ENCODE results near the gene NFKBIA.
"Not testable (repeated sequence)": the region's sequence is repeated elsewhere in the genome, so short reads cannot be mapped to it uniquely, and the experiment has no call there.

NFKBIA gene

DNA sequence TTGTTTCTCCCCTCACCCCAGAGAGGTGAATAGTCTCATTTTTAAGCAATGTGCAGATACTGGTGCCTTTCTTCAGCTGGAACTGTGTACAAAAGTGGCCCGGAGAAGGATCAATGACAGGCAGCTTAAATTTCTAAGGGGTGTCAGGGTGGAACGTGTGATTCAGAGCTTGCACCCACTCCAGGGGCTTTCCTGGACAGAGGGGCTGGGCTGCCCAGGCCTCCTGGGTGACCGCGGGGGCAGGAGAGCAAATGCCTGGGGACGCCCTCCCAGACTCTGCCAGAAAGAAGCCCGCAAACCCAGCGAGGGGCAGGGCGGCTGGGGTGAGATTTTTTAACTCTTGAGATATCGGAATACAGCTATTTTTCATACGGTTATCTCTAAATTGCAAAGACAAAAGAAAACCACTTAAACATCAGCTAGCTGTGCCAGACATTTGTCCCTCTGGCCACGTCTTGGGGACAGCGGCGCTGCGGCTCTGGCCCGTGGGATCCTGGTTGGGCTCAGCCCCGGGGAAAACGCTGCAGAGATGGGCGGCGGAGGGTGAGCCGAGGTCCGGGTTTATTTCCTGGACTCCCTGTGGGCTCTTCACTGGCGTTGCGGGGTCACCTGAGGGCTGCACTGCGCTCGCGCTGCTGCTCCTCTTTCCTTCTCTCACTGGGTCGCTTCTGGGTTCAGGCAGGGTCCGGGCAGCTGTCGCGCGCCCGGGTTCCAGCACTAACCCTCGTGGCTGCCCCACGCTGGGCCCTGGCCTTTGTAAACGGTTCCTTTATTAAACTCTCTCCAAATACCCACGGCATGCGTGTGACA lies 35.8 kb downstream of the NFKBIA start:
- DNase-seq (ENCODE audit: low read depth): no peak

DNA sequence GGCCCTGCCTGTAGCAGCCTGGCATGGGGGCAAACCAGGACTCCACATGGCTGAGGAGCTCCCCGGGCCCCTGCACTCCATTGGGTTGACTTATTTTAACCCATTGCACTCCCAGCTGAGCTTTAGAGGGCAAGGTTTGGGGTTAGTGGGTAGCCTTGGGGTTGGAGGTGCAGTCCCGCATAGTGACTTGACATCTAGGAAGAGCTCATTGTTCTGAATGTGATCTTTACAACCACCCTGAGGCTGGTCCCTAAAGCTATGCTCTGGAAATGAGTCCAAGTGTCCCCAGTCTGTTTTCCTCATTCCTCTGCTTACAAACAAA lies 36.4 kb downstream of the NFKBIA start:
- DNase-seq (ENCODE audit: low read depth): no peak

DNA sequence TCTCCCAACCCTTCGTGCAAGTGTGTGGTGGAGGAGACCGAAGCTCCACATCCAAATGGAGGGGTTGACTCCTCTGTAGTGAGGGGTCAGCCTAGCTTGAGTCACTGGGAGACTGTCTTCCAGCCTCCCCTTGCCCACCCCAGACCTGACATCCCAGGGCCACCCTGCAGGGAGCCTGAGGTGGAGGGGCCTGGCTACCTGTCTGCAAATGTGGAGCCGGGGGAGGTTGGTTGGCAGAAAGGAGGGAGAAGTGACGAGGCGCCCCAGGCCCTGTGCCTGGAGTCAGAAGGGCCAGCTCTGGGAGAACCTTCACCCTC lies 37.5 kb downstream of the NFKBIA start:
- no peak for DNase-seq (ENCODE audit: low read depth)

DNA sequence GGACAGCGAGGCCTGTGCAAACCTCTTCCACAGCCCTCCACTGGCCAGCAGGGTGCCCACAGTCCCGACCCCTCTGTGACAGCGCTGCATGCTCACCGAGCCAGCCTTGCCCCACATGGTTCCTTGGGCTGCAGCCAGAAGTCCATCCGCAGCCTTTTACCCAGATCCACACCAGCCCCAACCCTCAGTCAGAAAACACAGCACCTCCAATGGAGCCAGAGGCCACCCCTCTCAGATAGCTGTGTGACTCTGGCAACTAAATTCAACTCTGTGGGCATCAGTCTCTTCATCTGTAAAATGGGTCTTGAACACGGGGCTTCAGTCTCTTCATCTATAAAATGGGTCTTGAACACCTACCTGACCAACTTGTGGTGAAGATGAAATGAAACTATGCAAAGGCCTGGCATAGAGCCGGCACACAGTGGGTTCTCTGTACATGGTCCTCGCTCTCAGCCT lies 38.0 kb downstream of the NFKBIA start:
- DNase-seq (ENCODE audit: low read depth): no peak

DNA sequence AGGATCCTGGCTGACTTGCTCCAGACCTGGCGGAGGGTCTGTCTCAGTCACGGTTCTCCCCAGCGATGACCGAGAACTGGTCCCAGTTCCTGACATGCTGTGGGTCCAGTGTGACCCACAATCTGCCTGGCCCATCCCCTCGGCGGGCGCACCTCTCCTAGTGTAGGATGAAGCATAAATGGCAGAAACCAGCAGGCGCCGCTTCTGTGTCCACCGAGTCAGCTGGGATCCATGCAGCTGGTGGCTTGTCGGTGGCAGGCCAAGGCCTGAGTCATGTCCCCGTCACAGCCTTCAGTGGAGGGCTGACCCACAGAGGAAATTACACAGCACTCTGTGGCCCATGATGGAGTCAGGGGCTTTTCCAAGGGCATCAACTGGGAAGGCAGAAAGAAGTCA lies 38.5 kb downstream of the NFKBIA start:
- DNase-seq (ENCODE audit: low read depth): no peak

DNA sequence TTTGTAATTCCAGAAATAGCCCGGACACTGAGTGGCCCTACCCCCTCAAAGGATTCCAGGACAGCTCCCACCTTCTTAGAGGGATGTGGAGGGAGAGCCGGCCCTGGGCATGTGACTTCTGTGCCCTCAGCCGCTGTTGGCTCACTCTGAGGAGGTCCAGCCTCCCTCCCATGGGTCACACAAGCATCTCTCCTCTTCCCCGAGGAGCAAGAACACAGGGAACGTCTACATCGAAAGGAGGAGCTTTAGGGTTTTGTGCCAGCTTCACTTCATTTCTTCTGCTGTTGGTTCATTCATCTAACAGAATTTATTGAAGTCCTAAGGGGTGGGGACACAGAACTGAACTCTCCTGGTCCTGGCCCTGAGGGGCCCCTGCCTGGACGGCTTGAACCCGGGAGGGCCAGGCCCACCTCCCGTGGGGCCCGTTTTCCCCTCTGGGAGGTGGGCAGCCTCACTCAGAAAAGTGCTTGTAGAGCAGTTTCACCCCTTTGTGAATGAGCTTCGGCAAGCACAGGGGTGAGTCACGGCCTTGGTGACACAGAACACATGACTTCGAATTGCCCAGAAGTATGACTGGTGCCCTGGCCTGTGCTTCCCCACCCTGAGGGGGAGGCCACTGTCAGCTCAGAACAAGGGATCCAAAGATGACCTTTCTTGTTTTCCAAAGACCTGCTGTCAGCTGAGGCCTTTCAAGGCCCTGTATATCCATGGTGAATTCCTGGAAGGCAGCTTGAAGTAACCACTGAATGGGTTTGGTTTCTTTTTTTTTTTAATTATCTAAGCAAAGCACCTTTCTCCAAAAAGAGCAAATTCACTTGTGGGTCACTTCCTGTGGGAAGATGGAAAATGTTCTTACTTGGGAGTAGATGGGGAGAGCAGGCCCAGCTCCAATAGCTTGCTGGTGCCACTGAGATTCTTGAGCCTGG lies 39.2 kb downstream of the NFKBIA start:
- no peak for DNase-seq (ENCODE audit: low read depth)

DNA sequence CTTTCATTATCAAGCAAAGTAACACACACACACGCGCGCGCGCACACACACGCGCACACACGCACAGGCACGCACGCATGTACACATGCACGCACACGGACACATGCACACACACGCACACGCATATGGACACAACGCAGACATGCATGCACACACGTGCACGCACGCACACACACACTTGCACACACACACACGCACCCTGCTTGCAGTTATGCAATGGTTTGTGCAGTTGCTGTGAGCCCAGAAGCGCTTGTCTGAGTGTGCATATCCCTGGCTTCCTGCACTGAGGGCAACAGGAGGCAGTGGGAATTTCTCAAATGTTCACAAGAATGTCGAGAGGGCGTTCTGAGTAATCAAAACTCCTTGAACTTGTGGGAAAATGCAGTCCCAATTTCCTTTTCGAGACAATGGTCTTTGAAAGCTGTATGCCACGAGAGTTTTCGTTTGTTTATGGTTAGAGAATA lies 41.6 kb downstream of the NFKBIA start:
- no peak for DNase-seq (ENCODE audit: low read depth)

DNA sequence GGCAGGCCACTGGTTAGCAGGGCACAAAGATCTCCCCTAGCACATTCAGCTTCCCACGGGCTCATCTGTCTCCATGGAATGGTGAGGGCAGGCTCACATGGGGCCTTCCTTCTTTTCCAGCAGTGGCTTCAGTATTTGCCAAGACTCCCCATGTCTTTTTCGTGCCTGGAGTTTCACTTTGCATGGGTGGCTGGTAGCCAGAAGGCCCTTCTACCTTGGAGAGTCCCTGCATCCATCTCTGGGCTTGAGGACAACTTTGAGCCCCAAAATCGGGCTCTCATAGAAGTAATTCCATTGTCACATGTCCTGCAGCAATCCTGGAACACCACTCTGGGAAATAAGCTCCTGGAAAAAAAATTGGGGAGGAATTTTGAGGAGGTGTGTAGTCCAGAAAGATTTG lies 42.1 kb downstream of the NFKBIA start:
- no peak for DNase-seq (ENCODE audit: low read depth)

DNA sequence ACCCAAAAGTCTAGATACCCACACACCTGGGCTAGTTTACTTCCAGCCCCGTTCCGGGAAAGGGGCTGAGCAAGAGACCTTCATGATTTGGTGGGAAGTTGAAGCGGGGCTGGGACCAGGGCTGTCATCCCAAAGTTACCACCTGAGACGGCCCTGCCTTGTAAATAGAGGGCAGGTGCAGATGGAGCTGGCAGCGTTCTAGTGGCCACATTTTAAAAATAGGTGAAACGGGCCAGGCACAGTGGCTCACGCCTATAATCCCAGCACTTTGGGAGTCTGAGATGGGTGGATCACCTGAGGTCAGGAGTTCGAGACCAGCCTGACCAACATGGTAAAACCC lies 43.4 kb downstream of the NFKBIA start:
- DNase-seq (ENCODE audit: low read depth): no peak

DNA sequence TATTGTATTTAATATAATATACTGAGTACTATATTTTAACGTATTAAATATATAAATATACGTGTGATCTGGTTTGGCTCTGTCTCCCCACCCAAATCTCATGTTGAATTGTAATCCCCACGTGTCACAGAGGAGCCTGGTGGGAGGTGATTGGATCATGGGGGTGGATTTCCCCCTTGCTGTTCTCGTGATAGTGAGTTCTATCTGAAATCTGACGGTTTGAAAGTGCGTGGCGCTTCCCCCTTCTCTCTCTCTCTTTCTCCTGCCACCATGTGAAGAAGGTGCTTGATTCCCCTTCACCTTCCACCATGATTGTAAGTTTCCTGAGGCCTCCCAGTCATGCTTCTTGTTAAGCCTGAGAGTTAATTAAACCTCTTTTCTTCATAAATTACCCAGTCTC lies 44.9 kb downstream of the NFKBIA start:
- DNase-seq (ENCODE audit: low read depth): not testable (repeated sequence)

DNA sequence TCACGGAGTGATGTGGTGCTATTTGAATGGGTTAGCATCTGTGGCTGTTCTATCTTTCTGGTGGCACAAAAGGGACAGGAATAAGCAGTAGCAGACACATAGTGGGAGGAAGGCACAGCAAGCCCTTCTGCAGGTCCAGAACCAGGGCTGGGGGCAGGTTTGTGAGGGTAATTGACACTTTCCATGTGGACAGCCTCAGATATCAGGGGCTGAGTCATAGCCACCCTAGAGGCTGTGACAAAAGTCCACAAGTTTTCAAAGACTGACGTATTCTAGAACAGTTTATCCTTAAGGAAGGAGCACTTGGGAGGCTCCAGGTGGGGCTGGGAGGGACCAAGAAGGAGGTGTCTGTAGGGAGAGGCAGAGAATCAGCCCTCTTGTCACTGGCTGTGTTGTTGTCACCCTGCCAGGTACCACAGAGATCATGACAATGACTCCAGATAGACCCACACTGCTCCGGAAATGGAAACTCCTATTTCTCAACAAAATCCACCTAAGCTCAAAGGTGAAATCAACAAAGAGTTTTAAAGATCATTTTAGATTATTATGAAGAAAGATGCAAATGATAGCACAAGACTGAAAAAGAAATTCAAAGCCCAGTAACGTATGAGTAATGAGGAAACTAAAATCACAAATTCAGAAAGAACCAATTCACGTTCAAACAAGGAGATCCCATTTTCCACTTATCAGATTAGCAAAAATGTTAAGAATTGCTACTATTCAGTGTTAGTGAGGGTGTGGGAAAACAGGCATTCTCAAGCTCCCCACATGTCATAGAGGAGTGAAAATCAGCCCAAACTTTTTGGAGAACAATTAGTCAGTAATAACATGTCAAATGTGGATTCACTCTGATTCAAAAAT lies 48.3 kb downstream of the NFKBIA start:
- DNase-seq (ENCODE audit: low read depth): no peak

DNA sequence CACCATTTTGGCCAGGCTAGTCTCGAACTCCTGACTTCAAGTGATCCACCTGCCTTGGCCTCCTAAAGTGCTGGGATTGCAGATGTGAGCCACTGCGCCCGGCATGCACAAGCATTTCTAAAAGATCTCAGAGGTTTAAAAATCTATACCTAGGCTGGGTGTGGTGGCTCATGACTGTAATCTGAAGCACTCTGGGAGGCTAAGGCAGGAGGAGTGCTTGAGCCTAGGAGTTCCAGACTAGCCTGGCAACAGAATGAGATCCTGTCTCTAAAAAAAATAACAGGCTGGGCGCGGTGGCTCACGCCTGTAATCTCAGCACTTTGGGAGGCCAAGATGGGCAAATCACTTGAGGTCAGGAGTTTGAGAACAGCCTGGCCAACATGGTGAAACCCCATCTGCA lies 49.3 kb downstream of the NFKBIA start:
- not testable (repeated sequence) for DNase-seq (ENCODE audit: low read depth)

DNA sequence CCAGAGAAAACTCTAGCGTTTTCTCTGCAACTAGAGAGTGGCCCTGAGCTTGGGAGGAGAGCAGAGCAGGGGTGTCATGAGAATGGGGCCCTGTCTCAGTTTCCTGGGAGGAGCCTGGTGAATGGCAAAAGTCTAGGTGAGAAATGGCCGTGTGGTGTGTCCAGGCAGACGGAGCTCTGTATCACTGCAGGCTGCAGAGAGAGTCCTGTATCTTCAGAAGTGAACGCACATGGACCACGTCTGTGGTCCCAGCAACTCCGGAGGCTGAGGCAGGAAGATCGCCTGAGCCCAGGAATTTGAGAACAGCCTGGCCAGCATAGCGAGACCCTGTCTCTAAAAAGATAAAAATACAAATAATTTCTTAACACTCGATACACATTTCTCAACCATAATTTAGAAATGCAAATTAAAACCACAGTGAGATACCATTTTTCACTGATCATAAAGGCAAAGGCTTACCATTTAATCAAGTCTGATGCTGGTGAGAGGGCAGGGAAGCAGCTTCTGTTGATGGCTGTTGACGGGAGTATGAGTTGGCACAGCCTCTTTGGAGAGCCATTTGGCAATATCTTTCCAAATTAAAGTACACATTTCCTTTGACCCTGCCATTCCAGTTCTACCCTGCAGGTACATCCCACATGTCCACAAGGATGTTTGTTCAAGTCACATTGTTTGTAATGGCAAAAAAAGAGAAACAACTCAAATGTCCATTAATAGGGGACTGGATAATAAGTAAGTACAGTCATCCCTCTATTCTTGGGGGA lies 51.0 kb downstream of the NFKBIA start:
- no peak for DNase-seq (ENCODE audit: low read depth)

DNA sequence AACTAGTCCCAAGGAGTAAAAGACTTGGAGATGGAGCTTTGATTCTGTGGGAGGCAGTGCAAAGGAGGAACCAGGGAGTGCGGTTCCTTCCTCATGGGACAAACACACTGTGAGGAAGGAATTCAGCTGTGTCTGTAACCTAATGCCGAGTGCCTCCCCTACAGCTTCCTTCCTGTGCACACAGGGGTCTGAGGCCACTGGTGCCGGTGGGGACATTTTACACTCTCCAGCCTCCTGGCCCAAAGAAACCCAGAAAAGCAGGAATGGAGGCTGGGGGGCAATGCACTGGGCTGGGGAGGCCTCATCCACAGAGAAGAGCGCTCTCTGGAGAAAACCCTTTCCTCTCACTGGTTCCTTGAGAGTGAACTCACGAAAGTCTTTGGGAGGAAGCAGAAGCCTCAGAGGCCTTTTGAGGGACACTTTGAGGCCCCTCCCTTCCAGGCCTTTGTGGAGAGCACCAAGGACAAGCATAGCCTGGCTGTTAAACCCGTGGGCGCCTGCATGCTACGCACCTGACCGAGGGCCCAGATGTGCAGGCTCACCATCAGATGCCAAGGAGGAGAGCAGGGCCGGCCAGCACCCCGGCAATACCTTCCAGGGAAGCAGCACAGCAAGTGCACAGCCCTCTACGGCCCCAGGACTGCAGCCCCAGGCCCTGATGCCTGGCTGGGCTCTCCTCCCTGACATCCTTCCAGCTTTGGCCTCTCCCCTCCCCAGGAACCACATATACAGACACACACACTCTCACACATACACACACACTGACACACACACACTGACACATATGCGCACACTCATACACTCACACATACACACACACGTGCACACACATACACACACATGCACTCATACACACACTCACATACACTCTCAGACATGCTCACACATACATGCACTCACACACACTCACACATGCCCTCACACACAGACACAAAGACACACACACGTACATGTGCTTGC lies 52.0 kb downstream of the NFKBIA start:
- DNase-seq (ENCODE audit: low read depth): no peak

DNA sequence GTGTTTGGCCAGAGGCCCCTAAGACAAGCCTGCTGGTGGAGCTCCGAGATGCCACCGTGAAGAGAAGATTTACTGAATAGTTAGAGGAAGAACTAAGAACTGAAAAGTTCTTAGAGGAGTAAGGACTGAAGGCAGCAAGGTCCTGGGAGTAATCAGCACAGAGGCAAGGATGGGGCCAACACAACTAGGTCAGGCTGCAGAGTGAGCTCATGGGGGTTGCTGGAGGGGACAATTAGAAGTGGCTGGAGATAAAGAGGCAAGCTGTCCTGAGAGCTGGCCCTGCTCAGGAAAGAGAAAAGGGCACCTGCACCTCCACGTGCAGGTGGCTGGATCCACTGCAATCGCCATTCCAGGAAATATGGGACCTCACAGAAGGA lies 52.7 kb downstream of the NFKBIA start:
- DNase-seq (ENCODE audit: low read depth): no peak

Measured in fibroblast of the conjunctiva (primary cell).